HEK293T (cell line): Measurements from ENCODE around the gene GALM.
A peak's percentile ranks its signal among the peaks of the same experiment; 100 is the strongest.
"Not testable (repeated sequence)": the region's sequence is repeated elsewhere in the genome, so short reads cannot be mapped to it uniquely, and the experiment has no call there.

Experiments
- CTCF ChIA-PET: fragments of 350-600 bp; formaldehyde crosslinking; extraction: SDS; loops from one replicate; lab custom pipeline; 2021; ENCODE audit warnings: antibody characterized with exemption, inconsistent platforms; lab: Yijun Ruan, JAX
- POLR2A ChIA-PET: fragments of 350-600 bp; formaldehyde crosslinking; extraction: SDS; loops from one replicate; lab custom pipeline; 2020; ENCODE audit warnings: antibody characterized with exemption, inconsistent platforms; lab: Yijun Ruan, JAX
- DNase-seq: peaks from one replicate; pipeline ENCODE4 v3.0.0; 2012; ENCODE audit warnings: mixed read lengths; ENCODE audit errors: extremely low spot score
- ARNT ChIP-seq: fragments of 450-650 bp; IDR thresholded peaks from 2 replicates; pipeline ENCODE4 v1.6.1; 2017; ENCODE audit warnings: mild to moderate bottlenecking
- BHLHE40 ChIP-seq: fragments of 450-650 bp; IDR thresholded peaks from 2 replicates; pipeline ENCODE4 v1.6.1; 2016; ENCODE audit warnings: mild to moderate bottlenecking, moderate library complexity, borderline replicate concordance
- CTBP1 ChIP-seq: fragments of 450-650 bp; IDR thresholded peaks from 2 replicates; pipeline ENCODE4 v1.6.1; 2016; ENCODE audit warnings: borderline replicate concordance
- ELF4 ChIP-seq: fragments of 450-650 bp; IDR thresholded peaks from 2 replicates; pipeline ENCODE4 v1.6.1; 2017; ENCODE audit warnings: antibody characterized with exemption
- FOXA1 ChIP-seq: fragments of 450-650 bp; IDR thresholded peaks from 2 replicates; pipeline ENCODE4 v1.6.1; 2016; ENCODE audit warnings: mild to moderate bottlenecking
- FOXK2 ChIP-seq: fragments of 450-650 bp; IDR thresholded peaks from 2 replicates; pipeline ENCODE4 v1.6.1; 2016; ENCODE audit warnings: mild to moderate bottlenecking
- HDGF ChIP-seq: fragments of 450-650 bp; IDR thresholded peaks from 2 replicates; pipeline ENCODE4 v1.6.1; 2017; ENCODE audit warnings: antibody characterized with exemption, borderline replicate concordance
- L3MBTL2 ChIP-seq: fragments of 450-650 bp; conservative IDR thresholded peaks from 2 replicates; pipeline ENCODE4 v1.6.1; 2016; ENCODE audit warnings: mild to moderate bottlenecking
- LEF1 ChIP-seq: fragments of 450-650 bp; IDR thresholded peaks from 2 replicates; pipeline ENCODE4 v1.6.1; 2017; ENCODE audit warnings: mild to moderate bottlenecking, borderline replicate concordance
- NFRKB ChIP-seq: fragments of 450-650 bp; IDR thresholded peaks from 2 replicates; pipeline ENCODE4 v1.6.1; 2016; ENCODE audit warnings: mild to moderate bottlenecking, moderate library complexity
- PKNOX1 ChIP-seq: fragments of 450-650 bp; IDR thresholded peaks from 2 replicates; pipeline ENCODE4 v1.6.1; 2016
- SP1 ChIP-seq: fragments of 450-650 bp; IDR thresholded peaks from 2 replicates; pipeline ENCODE4 v1.6.1; 2017
- SUZ12 ChIP-seq: fragments of 450-650 bp; IDR thresholded peaks from 2 replicates; pipeline ENCODE4 v1.6.1; 2016; ENCODE audit warnings: mild to moderate bottlenecking
- TARDBP ChIP-seq: fragments of 450-650 bp; IDR thresholded peaks from 2 replicates; pipeline ENCODE4 v1.6.1; 2016
- ZNF384 ChIP-seq: fragments of 450-650 bp; IDR thresholded peaks from 2 replicates; pipeline ENCODE4 v1.6.1; 2016

The GALM gene

GRCh38 chr2:38750011-38750890, 84.3 kb downstream of the GALM start:
- peak; percentile 27 for DNase-seq
- TF ChIP-seq L3MBTL2: no peak
- TF ChIP-seq TARDBP: no peak
- TF ChIP-seq FOXK2: no peak
- no peak for TF ChIP-seq CTBP1
- no peak for TF ChIP-seq HDGF
- no peak for TF ChIP-seq SUZ12
- no peak for TF ChIP-seq ZNF384
- no peak for TF ChIP-seq LEF1
- TF ChIP-seq ARNT: no peak
- TF ChIP-seq ELF4: no peak
- TF ChIP-seq SP1: no peak
- POLR2A ChIA-PET: interaction anchor here (1.0 to 2.1 kb wide), 16 partner anchors 8 to 825 kb away, joined by 4 to 59 read pairs (median 8); partner anchors contain the start of genes HNRNPLL, RMDN2 and SOS1
- CTCF ChIA-PET: no interaction called here

GRCh38 chr2:38750891-38751595, 85.1 kb downstream of the GALM start, which contains the start of gene SRSF7:
Gene SRSF7, minus strand, starts transcription at chr2:38751361. Its CDS starts 105 bp downstream, at chr2:38751256.
- TF ChIP-seq ARNT: peak; percentile 91
- no peak for TF ChIP-seq LEF1
- peak; percentile 72 for TF ChIP-seq NFRKB
- TF ChIP-seq L3MBTL2: peak; percentile 90
- TF ChIP-seq BHLHE40: no peak
- TF ChIP-seq CTBP1: peak; percentile 38; the same call in 1 of the 2 replicates
- TF ChIP-seq ELF4: peak; percentile 100
- ChIA-PET POLR2A (interaction anchor here (0.6 to 2.1 kb wide), 88 partner anchors 9 to 826 kb away, joined by 3 to 59 read pairs (median 4); partner anchors contain the start of genes DHX57, GALM, HNRNPLL and MORN2), CTCF (interaction anchor here (0.6 kb wide), 1 partner anchor 440 kb away, joined by 3 read pairs; no protein-coding TSS in a partner anchor)
- DNase-seq: peak; percentile 96

GRCh38 chr2:38751596-38752410, 85.9 kb downstream of the GALM start:
- peak; percentile 23 for DNase-seq
- ChIA-PET POLR2A (interaction anchor here (0.6 to 2.1 kb wide), 87 partner anchors 8 to 827 kb away, joined by 3 to 59 read pairs (median 4); partner anchors contain the start of genes DHX57, GALM, HNRNPLL and MORN2), CTCF (interaction anchor here (0.5 to 0.6 kb wide), 2 partner anchors 18 to 441 kb away, joined by 3 to 4 read pairs; no protein-coding TSS in a partner anchor)
- TF ChIP-seq FOXK2 (no peak), HDGF (peak; percentile 73; the same call in 1 of the 2 replicates), FOXA1 (no peak)

GRCh38 chr2:38754049-38754448, 88.1 kb downstream of the GALM start:
- no peak for DNase-seq
- ChIA-PET POLR2A (no interaction called here), CTCF (no interaction called here)
- TF ChIP-seq PKNOX1: no peak
- TF ChIP-seq HDGF: no peak
- TF ChIP-seq FOXA1: no peak
- no peak for TF ChIP-seq LEF1
- TF ChIP-seq L3MBTL2: no peak

GRCh38 chr2:38754506-38754905, 88.6 kb downstream of the GALM start:
- no peak for DNase-seq
- POLR2A ChIA-PET: no interaction called here
- CTCF ChIA-PET: no interaction called here
- TF ChIP-seq ELF4 (no peak), LEF1 (no peak), FOXA1 (no peak), PKNOX1 (no peak), L3MBTL2 (no peak), SUZ12 (no peak), NFRKB (no peak), HDGF (no peak), BHLHE40 (no peak), FOXK2 (no peak), TARDBP (no peak)

GRCh38 chr2:38755891-38756290, 90.0 kb downstream of the GALM start:
- POLR2A ChIA-PET, CTCF ChIA-PET, DNase-seq: not testable (repeated sequence)
